ENCODE measurements around the gene KIF26B.

- TF ChIP-seq CTCF (IDR thresholded peaks at IDR 0.05), result no peak
- TF ChIP-seq POLR2A (IDR thresholded peaks at IDR 0.05), result no peak
These were observed 332.1 kb downstream of the KIF26B start for GRCh38 chr1:245486775-245487470.

Data from body of pancreas (tissue), 4 donors.